Upper lobe of left lung (tissue), 6 donors: ENCODE measurements around the gene HKDC1. TPM values are rescaled to one million over a fixed set of nuclear protein-coding genes. Genes with fewer than 3 reads are reported as not detected.

Experiments
- ATAC-seq, 2 donors: fragments of 200-7000 bp; cut with Tn5 transposase; one replicate each; pipeline ENCODE4 v1.9.1; 2022; ENCODE audit warnings: mild to moderate bottlenecking in 2 of 2, moderate library complexity in 2 of 2; ENCODE audit not compliant: low FRiP score in 2 of 2
- DNase-seq, 2 donors: peaks; one replicate each; pipeline ENCODE4 v3.0.0-alpha.2; 2019 to 2020
- H3K27ac ChIP-seq, 4 donors: fragments of 200-600 bp; sonication (generic); one replicate each; pipeline ENCODE4 v1.5.1; 2016 to 2019
- H3K27me3 ChIP-seq, 4 donors: fragments of 200-600 bp; sonication (generic); one replicate each; pipeline ENCODE4 v1.5.1; 2017 to 2019
- H3K36me3 ChIP-seq, 4 donors: fragments of 200-600 bp; sonication (generic); one replicate each; pipeline ENCODE4 v1.5.1; 2016 to 2019
- H3K4me1 ChIP-seq, 4 donors: fragments of 200-600 bp; sonication (generic); one replicate each; pipeline ENCODE4 v1.5.1; 2018 to 2019
- H3K4me3 ChIP-seq, 4 donors: fragments of 200-600 bp; sonication (generic); one replicate each; pipeline ENCODE4 v1.5.1; 2017 to 2019; ENCODE audit warnings: mild to moderate bottlenecking in 2 of 4, moderate library complexity in 1 of 4
- H3K9me3 ChIP-seq, 4 donors: fragments of 200-600 bp; sonication (generic); one replicate each; pipeline ENCODE4 v1.5.1; 2018 to 2019
- EP300 ChIP-seq, 4 donors: sonication (generic); formaldehyde crosslinking; IDR thresholded peaks; one replicate each; pipeline ENCODE4 v1.5.1; 2017; ENCODE audit warnings: antibody characterized with exemption in 4 of 4, control low read depth in 2 of 4
- POLR2A ChIP-seq, 4 donors: fragments of 450-650 bp; IDR thresholded peaks; one replicate each; pipeline ENCODE4 v1.5.1; 2016 to 2017; ENCODE audit warnings: antibody characterized with exemption in 4 of 4, mild to moderate bottlenecking in 2 of 4
- POLR2AphosphoS5 ChIP-seq, 2 donors: sonication (generic); formaldehyde crosslinking; IDR thresholded peaks; one replicate each; pipeline ENCODE4 v1.5.1; 2017; ENCODE audit warnings: antibody characterized with exemption in 2 of 2
- WGBS, 2 donors: methylation state at CpG; one replicate each; pipeline ENCODE4 v1.1.5; 2017 to 2018; 5-methylcytosine and 5-hydroxymethylcytosine counted together
- total RNA-seq, 6 donors: library from RNA; depleted of rRNA in 4 of 6; stranded (reverse); fragments of >200 nt in 4 of 6; gene quantifications; one replicate each; pipeline versions ENCODE4 v1.1.0 to v1.2.1, GENCODE V29; 2016 to 2021
- TF ChIP-seq, protein P1 (sequence below), 6 experiments: fragments of 450-650 bp in 4 of 6; fragments of 200-600 bp in 2 of 6; sonication (generic) in 2 of 6; IDR thresholded peaks; one replicate each; pipeline ENCODE4 v1.5.1; 2016 to 2019; ENCODE audit warnings: antibody characterized with exemption in 6 of 6
- donor health status: DM: no; HTN: no; CAD: no; lungs with moderate emphysema.
- donor health status: DM: no; HTN: yes; CAD: no; lungs with severe emphysema.

Gene HKDC1
- total RNA-seq, 6 donors from 2014 or later, result 3.2 to 12.6 (median 7.5) TPM

DNA sequence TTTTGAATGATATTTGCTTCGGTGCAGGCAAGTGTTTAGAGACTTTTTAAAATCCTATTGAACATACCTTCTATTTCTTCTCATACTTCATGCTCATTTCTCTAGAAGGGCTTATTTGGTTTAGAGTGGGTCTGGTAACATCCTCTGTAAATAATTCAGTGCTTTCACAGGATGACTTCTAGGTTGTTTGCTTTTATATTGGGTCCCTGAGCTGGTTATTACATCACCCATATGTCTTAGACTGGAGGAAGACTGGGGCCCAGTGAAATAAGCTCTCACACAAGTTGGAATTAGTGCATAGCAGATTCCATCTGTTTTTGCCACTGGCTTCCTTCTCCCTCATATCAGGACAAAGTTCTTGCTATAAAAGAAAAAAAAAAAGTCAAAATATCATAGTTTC lies 33.6 kb upstream of the HKDC1 start:
- H3K36me3 ChIP-seq, result peaks cover 18 to 73% (median 37%) of the 10 kb centered on the region in 4 donors
- WGBS, 2 donors, result 93 to 100% methylated on average over 1 of the region's 1 CpG
- no peak for ATAC-seq
- no peaks in the 10 kb centered on the region for H3K27me3 ChIP-seq
- TF ChIP-seq, protein P1, sequence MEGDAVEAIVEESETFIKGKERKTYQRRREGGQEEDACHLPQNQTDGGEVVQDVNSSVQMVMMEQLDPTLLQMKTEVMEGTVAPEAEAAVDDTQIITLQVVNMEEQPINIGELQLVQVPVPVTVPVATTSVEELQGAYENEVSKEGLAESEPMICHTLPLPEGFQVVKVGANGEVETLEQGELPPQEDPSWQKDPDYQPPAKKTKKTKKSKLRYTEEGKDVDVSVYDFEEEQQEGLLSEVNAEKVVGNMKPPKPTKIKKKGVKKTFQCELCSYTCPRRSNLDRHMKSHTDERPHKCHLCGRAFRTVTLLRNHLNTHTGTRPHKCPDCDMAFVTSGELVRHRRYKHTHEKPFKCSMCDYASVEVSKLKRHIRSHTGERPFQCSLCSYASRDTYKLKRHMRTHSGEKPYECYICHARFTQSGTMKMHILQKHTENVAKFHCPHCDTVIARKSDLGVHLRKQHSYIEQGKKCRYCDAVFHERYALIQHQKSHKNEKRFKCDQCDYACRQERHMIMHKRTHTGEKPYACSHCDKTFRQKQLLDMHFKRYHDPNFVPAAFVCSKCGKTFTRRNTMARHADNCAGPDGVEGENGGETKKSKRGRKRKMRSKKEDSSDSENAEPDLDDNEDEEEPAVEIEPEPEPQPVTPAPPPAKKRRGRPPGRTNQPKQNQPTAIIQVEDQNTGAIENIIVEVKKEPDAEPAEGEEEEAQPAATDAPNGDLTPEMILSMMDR (IDR thresholded peaks at IDR 0.05), result no peak
- TF ChIP-seq POLR2AphosphoS5 (IDR thresholded peaks at IDR 0.05), result no peak
- TF ChIP-seq POLR2A (IDR thresholded peaks at IDR 0.05), result no peak
- no peak for TF ChIP-seq EP300 (IDR thresholded peaks at IDR 0.05)
- H3K27ac ChIP-seq, result no peak overlapping the region
- H3K9me3 ChIP-seq, result no peaks in the 10 kb centered on the region
- no peak overlapping the region for H3K4me3 ChIP-seq
- peaks cover 10 to 13% (median 12%) of the 10 kb centered on the region in 4 donors for H3K4me1 ChIP-seq
- DNase-seq, result no peak

DNA sequence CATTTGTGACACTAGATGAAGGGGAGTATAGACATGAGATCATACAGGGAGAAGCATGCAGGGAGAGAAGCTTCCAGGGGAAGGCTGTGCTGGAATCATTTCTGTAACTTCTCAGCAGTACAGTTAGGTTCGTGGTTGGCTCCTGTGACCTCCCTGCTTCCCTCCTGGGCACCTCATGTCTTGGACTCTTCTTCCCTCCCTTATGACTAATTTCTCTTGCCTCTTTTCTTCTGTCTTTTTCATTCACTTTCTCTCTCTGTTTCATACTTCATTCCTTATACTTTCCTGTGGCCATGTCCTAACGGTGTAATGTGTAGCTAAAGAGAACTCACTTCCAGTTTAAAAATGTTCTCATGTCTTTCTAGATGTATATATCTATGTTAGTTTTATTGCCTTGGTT lies 19.1 kb upstream of the HKDC1 start:
- Histone ChIP-seq H3K9me3 (no peaks in the 10 kb centered on the region), H3K27me3 (no peaks in the 10 kb centered on the region), H3K4me1 (no peaks in the 10 kb centered on the region), H3K36me3 (peaks cover 2 to 93% (median 56%) of the 10 kb centered on the region in 4 donors), H3K4me3 (no peak overlapping the region), H3K27ac (no peak overlapping the region)
- ATAC-seq (no peak), DNase-seq (no peak)
- no peak for TF ChIP-seq POLR2AphosphoS5 (IDR thresholded peaks at IDR 0.05)
- TF ChIP-seq POLR2A (IDR thresholded peaks at IDR 0.05), result no peak
- no peak for TF ChIP-seq EP300 (IDR thresholded peaks at IDR 0.05)
- TF ChIP-seq, protein P1 (IDR thresholded peaks at IDR 0.05), result no peak
- 81 to 82% methylated on average over 2 of the region's 2 CpGs for WGBS, 2 donors

DNA sequence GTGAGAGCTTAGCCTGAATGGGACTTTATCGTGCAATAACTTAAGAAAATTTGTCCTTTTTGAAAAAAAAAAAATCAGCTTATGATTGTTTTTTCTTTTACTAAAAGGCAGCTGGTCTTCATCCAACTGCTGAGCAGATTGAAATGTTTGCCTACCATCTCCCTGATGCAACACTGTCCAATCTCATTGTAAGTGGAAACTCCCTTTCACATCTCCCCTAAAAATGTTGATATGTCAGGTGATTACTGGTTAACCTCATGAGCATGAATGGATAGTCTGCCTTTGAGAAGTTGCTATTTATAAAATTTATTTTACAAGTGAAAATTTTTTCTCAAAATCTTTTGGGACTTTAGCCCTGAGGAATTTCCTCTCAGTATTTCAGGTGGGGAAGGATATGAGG lies 17.8 kb upstream of the HKDC1 start:
- Histone ChIP-seq H3K4me1 (no peaks in the 10 kb centered on the region), H3K36me3 (peaks cover 0 to 92% (median 60%) of the 10 kb centered on the region in 4 donors), H3K4me3 (no peak overlapping the region), H3K27me3 (no peaks in the 10 kb centered on the region), H3K9me3 (no peaks in the 10 kb centered on the region), H3K27ac (peak overlapping the region in 1 of 4 donors; percentile 11)
- 82 to 91% methylated on average over 1 of the region's 1 CpG for WGBS, 2 donors
- TF ChIP-seq EP300 (IDR thresholded peaks at IDR 0.05) (no peak), POLR2A (IDR thresholded peaks at IDR 0.05) (no peak), POLR2AphosphoS5 (IDR thresholded peaks at IDR 0.05) (no peak)
- TF ChIP-seq, protein P1 (IDR thresholded peaks at IDR 0.05), result no peak
- ATAC-seq, result no peak
- no peak for DNase-seq

DNA sequence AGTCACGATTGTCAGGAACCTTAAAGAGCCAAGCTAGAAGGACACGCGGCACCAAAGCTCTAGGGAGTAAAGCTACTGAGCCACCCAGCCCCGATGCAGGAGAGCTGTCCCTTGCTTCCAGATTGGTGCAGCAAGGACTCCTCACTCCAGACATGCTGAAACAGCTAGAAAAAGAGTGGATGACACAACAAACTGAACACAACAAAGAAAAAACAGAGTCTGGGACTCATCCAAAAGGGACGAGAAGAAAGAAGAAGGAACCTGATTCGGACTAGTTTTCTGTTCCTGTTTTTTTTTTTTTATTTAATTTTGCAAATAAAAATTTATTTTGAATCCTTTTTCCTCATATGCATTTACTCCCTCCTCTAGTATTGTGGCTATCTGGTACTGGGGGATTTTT lies 11.4 kb upstream of the HKDC1 start:
- no peak overlapping the region for H3K27ac ChIP-seq
- ATAC-seq (peak in 1 of 2 donors; percentile 26), DNase-seq (no peak)
- 78 to 88% methylated on average over 6 of the region's 6 CpGs for WGBS, 2 donors
- peaks cover 6 to 57% (median 50%) of the 10 kb centered on the region in 4 donors for H3K36me3 ChIP-seq
- no peaks in the 10 kb centered on the region for H3K4me1 ChIP-seq
- no peak for TF ChIP-seq POLR2A (IDR thresholded peaks at IDR 0.05)
- TF ChIP-seq EP300 (IDR thresholded peaks at IDR 0.05), result no peak
- TF ChIP-seq, protein P1 (IDR thresholded peaks at IDR 0.05), result no peak
- TF ChIP-seq POLR2AphosphoS5 (IDR thresholded peaks at IDR 0.05), result no peak
- H3K4me3 ChIP-seq, result no peak overlapping the region
- H3K9me3 ChIP-seq, result no peaks in the 10 kb centered on the region
- no peaks in the 10 kb centered on the region for H3K27me3 ChIP-seq

DNA sequence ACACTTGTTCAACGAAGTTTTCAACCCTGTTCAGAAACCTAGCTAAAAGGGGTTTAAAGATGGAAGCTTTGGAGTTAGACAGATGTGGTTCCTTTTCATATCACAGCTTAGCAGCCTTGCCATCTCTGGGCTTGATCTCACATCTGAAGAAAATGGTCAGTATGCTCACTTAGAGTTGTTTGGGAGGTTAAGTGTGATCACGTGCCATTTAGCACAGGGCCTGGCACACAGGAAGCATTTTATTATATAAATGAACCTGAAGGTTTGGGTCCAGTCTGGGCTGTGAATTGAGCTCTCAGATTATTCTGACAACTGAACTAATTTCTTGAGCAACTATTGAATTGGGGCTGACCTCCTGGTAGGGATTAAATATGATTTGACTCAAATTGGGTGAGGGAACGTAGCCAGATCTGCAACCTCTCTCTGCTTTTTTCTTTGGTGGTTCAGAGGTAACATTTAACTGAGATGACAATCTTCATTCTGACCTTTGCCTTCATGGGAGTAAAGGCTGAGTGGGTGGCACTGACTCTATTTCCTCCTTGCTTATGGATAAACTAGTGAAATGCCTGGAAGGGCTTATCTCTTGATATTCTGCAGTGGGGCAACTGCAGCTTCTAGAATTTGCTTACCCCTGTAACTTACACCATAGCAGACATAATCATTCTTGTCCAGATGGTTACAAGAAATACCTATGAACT lies 10.2 kb upstream of the HKDC1 start:
- H3K27ac ChIP-seq, result no peak overlapping the region
- 87 to 91% methylated on average over 3 of the region's 3 CpGs for WGBS, 2 donors

More for the DNA sequence above, 10.2 kb upstream of the HKDC1 start:
- Histone ChIP-seq H3K27me3 (no peaks in the 10 kb centered on the region), H3K9me3 (no peaks in the 10 kb centered on the region), H3K4me3 (no peak overlapping the region), H3K36me3 (peaks cover 6 to 45% (median 39%) of the 10 kb centered on the region in 4 donors), H3K4me1 (peaks cover 0 to 7% (median 1%) of the 10 kb centered on the region in 4 donors)
- DNase-seq (no peak), ATAC-seq (peak in 1 of 2 donors; percentile 51)
- TF ChIP-seq EP300 (IDR thresholded peaks at IDR 0.05) (no peak), POLR2AphosphoS5 (IDR thresholded peaks at IDR 0.05) (no peak), POLR2A (IDR thresholded peaks at IDR 0.05) (no peak)
- TF ChIP-seq, protein P1 (IDR thresholded peaks at IDR 0.05), result no peak
